ENCODE measurements around the gene RYR3. TPM values are rescaled to one million over a fixed set of nuclear protein-coding genes. Genes with fewer than 3 reads are reported as not detected.

RYR3 gene
- total RNA-seq, 1 experiment from 2014 or later: not detected

DNA sequence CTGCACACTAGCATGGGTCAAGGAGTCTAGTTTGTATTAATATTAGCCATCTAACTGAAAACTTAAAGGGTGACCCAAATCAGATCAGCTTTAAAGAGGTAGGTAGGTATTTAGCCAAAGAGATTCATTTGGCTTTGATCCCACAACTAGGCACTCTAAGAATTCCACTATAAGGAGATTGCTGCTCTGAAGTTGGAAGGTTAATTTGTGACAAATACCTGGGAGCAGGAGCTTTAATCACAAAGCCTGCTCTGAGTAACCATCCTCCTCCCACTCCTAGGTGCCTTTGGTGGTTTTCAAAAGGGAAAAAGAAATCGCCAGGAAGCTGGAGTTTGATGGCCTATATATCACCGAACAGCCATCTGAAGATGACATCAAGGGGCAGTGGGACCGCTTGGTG is 537.2 kb downstream of the RYR3 start:
- ChIA-PET CTCF (no interaction called here), POLR2A (ENCODE audit: low non-redundant PET) (no interaction called here)
- DNase-seq (ENCODE audit: low spot score): no peak

DNA sequence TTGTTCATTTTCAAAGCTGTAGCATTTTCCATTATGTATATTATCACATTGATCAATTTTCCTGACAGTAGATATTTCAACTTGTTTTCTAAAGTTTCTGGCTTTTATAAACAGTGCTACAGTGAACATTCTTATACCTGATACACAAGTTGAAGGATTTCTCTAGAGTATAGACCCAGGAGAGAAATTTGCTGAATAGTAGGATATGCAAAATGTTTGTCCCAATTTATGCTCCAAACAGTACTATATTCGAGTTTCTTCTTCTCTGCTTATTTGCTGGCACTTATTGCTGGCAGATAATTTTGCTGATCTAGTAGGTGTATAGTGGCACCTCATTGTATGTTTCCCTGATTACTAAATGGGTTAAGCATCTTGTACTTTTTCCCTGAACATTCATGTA is 540.3 kb downstream of the RYR3 start:
- Histone ChIP-seq H3K4me1 (ENCODE audit: insufficient read depth, low read length, poor library complexity, severe bottlenecking) (no peaks in the 10 kb centered on the region), H3K4me3 (ENCODE audit: low read depth, low read length, poor library complexity, severe bottlenecking) (no peak overlapping the region), H3K27me3 (replicated peaks; ENCODE audit: insufficient read depth, low read depth, low read length, poor library complexity) (no peaks in the 10 kb centered on the region), H3K9me3 (ENCODE audit: low read depth, low read length, poor library complexity, severe bottlenecking) (no peaks in the 10 kb centered on the region), H3K27ac (ENCODE audit: low read depth, low read length, poor library complexity, severe bottlenecking) (no peak overlapping the region), H3K36me3 (ENCODE audit: insufficient read depth, low read length, poor library complexity, severe bottlenecking) (no peaks in the 10 kb centered on the region)
- DNase-seq (ENCODE audit: low spot score): no peak
- ChIA-PET POLR2A (ENCODE audit: low non-redundant PET) (no interaction called here), CTCF (no interaction called here)
- intact Hi-C loops (cut with micrococcal nuclease; ENCODE audit: unreplicated experiment): no loop called here
- BruUV-seq (replicated peaks): no TSS peak
- TF ChIP-seq, protein P1, sequence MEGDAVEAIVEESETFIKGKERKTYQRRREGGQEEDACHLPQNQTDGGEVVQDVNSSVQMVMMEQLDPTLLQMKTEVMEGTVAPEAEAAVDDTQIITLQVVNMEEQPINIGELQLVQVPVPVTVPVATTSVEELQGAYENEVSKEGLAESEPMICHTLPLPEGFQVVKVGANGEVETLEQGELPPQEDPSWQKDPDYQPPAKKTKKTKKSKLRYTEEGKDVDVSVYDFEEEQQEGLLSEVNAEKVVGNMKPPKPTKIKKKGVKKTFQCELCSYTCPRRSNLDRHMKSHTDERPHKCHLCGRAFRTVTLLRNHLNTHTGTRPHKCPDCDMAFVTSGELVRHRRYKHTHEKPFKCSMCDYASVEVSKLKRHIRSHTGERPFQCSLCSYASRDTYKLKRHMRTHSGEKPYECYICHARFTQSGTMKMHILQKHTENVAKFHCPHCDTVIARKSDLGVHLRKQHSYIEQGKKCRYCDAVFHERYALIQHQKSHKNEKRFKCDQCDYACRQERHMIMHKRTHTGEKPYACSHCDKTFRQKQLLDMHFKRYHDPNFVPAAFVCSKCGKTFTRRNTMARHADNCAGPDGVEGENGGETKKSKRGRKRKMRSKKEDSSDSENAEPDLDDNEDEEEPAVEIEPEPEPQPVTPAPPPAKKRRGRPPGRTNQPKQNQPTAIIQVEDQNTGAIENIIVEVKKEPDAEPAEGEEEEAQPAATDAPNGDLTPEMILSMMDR (conservative IDR thresholded peaks at IDR 0.05; ENCODE audit: low read depth, low read length): no peak
- TF ChIP-seq EZH2 (IDR thresholded peaks at IDR 0.05; ENCODE audit: borderline replicate concordance, low read depth, low read length, poor library complexity, severe bottlenecking): no peak

More for the DNA sequence above, 537.2 kb downstream of the RYR3 start:
- intact Hi-C loops (cut with micrococcal nuclease; ENCODE audit: unreplicated experiment): no loop called here
- H3K9me3 ChIP-seq (ENCODE audit: low read depth, low read length, poor library complexity, severe bottlenecking): no peaks in the 10 kb centered on the region
- H3K4me1 ChIP-seq (ENCODE audit: insufficient read depth, low read length, poor library complexity, severe bottlenecking): no peaks in the 10 kb centered on the region
- H3K27me3 ChIP-seq (replicated peaks; ENCODE audit: insufficient read depth, low read depth, low read length, poor library complexity): no peaks in the 10 kb centered on the region
- no peak overlapping the region for H3K27ac ChIP-seq (ENCODE audit: low read depth, low read length, poor library complexity, severe bottlenecking)
- TF ChIP-seq EZH2 (IDR thresholded peaks at IDR 0.05; ENCODE audit: borderline replicate concordance, low read depth, low read length, poor library complexity, severe bottlenecking): no peak
- TF ChIP-seq, protein P1 (conservative IDR thresholded peaks at IDR 0.05; ENCODE audit: low read depth, low read length): no peak
- no peak overlapping the region for H3K4me3 ChIP-seq (ENCODE audit: low read depth, low read length, poor library complexity, severe bottlenecking)
- no TSS peak for BruUV-seq (replicated peaks)
- no peaks in the 10 kb centered on the region for H3K36me3 ChIP-seq (ENCODE audit: insufficient read depth, low read length, poor library complexity, severe bottlenecking)

DNA sequence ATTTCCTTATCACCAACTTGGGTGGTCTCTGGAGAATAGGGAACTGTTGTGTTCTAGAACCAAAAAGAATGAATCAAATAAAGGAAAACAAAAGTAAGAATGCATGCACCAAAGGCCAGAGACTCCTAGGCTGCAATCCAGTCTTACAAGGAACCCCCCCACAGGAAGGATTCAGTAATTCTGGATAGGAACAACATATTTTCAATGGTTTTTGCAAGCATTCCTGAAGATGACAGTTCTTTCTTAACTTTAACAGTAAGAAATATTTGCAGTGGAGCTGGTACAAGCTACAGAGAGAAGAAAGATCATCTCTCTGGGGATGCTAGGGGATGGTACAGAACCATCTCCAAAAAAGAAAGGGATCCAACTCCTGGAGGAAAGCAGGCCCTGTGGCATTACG is 541.3 kb downstream of the RYR3 start:
- Histone ChIP-seq H3K36me3 (ENCODE audit: insufficient read depth, low read length, poor library complexity, severe bottlenecking) (no peaks in the 10 kb centered on the region), H3K4me3 (ENCODE audit: low read depth, low read length, poor library complexity, severe bottlenecking) (no peak overlapping the region), H3K4me1 (ENCODE audit: insufficient read depth, low read length, poor library complexity, severe bottlenecking) (no peaks in the 10 kb centered on the region), H3K27me3 (replicated peaks; ENCODE audit: insufficient read depth, low read depth, low read length, poor library complexity) (no peaks in the 10 kb centered on the region), H3K9me3 (ENCODE audit: low read depth, low read length, poor library complexity, severe bottlenecking) (no peaks in the 10 kb centered on the region), H3K27ac (ENCODE audit: low read depth, low read length, poor library complexity, severe bottlenecking) (no peak overlapping the region)
- no peak for DNase-seq (ENCODE audit: low spot score)
- no TSS peak for BruUV-seq (replicated peaks)
- ChIA-PET POLR2A (ENCODE audit: low non-redundant PET) (no interaction called here), CTCF (no interaction called here)
- intact Hi-C loops (cut with micrococcal nuclease; ENCODE audit: unreplicated experiment): no loop called here
- TF ChIP-seq, protein P1 (conservative IDR thresholded peaks at IDR 0.05; ENCODE audit: low read depth, low read length): no peak
- no peak for TF ChIP-seq EZH2 (IDR thresholded peaks at IDR 0.05; ENCODE audit: borderline replicate concordance, low read depth, low read length, poor library complexity, severe bottlenecking)

Data from A673 (cell line).